ENCODE results near the gene DPP9. TPM values are rescaled to one million over a fixed set of nuclear protein-coding genes. Genes with fewer than 3 reads are reported as not detected.

The DPP9 gene
- polyA plus RNA-seq, 1 of the 3 experiments (the other 2 are of a cell fraction) = 17.1 TPM

DNA sequence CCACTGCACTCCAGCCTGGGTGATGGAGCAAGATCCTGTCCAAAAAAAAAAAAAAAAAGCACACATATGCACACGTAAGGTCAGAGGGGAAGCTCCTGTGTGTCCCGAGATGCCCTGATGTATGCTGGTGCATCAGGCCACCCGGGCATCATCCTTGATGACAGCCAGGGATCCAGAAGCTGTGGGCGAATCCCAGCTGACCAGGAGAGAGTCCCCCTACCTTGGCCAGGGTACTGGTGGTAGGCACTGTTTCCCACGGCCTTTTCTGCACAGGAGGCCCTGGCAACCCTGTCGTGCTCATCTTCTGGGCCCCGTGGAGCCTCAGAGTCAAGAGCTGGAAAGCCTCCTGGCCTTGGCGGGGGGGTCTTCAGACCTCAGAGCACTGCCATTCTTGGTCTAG lies 67.5 kb downstream of the DPP9 start:
- WGBS (ENCODE audit: low lambda C conversion rate) = 96% methylated on average over 4 of the region's 8 CpGs
- ChIA-PET POLR2A (interaction anchor here (0.7 kb wide), 1 partner anchor 590 kb away, joined by 4 read pairs; no protein-coding TSS in a partner anchor), CTCF (interaction anchor here (1.0 to 4.1 kb wide), 3 partner anchors 20 to 90 kb away, joined by 3 to 19 read pairs (median 3); no protein-coding TSS in a partner anchor)
- H3K4me3 ChIP-seq (ENCODE audit: low read depth in 2 of 2, low read length in 1 of 2) = no peak overlapping the region
- peaks cover 15 to 33% of the 10 kb centered on the region in 2 experiments for H3K36me3 ChIP-seq (replicated peaks in 1 of 2; ENCODE audit: control insufficient read depth in 1 of 2, insufficient read depth in 2 of 2, low read length in 1 of 2)
- peaks cover 17% of the 10 kb centered on the region for H3F3A ChIP-seq (replicated peaks; ENCODE audit: insufficient read depth)
- TF ChIP-seq FOSL2 (IDR thresholded peaks at IDR 0.05; ENCODE audit: borderline replicate concordance, low read depth) = no peak
- no peak for TF ChIP-seq EZH2phosphoT487 (IDR thresholded peaks at IDR 0.05; ENCODE audit: borderline replicate concordance, low read depth)
- TF ChIP-seq RFX5 (IDR thresholded peaks at IDR 0.05; ENCODE audit: low read length) = no peak
- no peak for TF ChIP-seq NFIC (IDR thresholded peaks at IDR 0.05; ENCODE audit: borderline replicate concordance)
- no peak for TF ChIP-seq CHD2 (IDR thresholded peaks at IDR 0.05; ENCODE audit: low read length, partially characterized antibody)
- TF ChIP-seq MEF2A (IDR thresholded peaks at IDR 0.05; ENCODE audit: borderline replicate concordance, low read depth) = no peak
- TF ChIP-seq RCOR1 (IDR thresholded peaks at IDR 0.05; ENCODE audit: low read length) = no peak
- H3K27ac ChIP-seq (ENCODE audit: low read depth in 2 of 2, low read length in 1 of 2) = no peak overlapping the region
- no peaks in the 10 kb centered on the region for H3K9me3 ChIP-seq
- no peaks in the 10 kb centered on the region for H3K9me2 ChIP-seq
- H3K79me2 ChIP-seq (ENCODE audit: insufficient read depth) = no peaks in the 10 kb centered on the region
- no peak overlapping the region for H3K9ac ChIP-seq
- H4K20me1 ChIP-seq (ENCODE audit: insufficient read depth) = no peaks in the 10 kb centered on the region
- H3K4me2 ChIP-seq = no peak overlapping the region
- H3K27me3 ChIP-seq (ENCODE audit: insufficient read depth) = no peaks in the 10 kb centered on the region
- H3K4me1 ChIP-seq (ENCODE audit: control insufficient read depth in 1 of 2, insufficient read depth in 2 of 2, low read depth in 1 of 2, low read length in 1 of 2) = no peaks in the 10 kb centered on the region
- H2AFZ ChIP-seq (ENCODE audit: low read depth) = no peak overlapping the region
- no peak for DNase-seq

DNA sequence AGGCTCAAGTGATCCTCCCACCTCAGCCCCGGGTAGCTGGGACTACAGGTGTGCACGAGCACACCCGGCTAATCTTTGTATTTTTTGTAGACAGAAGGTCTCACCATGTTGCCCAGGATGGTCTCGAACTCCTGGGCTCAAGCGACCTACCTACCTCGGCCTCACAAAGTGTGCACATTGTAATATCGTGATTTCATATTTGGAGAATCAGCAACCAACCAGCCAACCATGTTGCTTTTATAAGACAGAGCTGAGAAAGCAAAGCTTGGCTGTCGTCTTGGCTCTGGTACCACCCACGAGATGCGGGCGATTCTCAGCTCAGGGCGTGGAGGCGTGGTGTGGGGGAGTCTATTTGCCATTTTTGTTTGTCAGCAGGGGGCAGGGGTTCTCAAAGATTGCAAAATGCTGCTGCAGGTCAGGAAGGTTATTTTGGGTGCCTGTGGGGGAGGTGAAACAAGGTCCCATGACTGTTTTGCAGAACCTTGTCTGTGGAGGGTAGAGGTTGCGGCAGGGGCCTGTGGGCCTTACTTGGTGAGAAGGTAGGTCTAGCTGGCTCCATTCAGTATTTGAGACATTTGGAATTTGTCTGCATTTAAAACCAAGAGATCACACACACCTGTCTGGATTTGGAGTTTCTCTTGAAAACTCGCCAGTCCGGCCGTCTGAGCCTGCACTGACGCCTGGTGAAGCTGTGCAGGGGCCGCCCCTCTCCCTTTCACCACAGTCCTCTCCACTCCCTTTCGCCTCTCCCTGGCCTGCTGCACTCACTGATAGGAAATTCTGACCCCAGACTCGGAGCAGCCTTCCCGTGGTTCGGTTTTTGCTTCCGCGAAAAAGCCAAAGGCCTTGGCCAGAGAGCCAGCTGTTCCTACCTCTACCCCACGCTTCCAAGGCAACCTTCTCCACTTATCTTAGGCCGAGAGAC lies 68.9 kb downstream of the DPP9 start:
- Histone ChIP-seq H3K9me3 (no peaks in the 10 kb centered on the region), H3K9ac (no peak overlapping the region), H2AFZ (ENCODE audit: low read depth) (no peak overlapping the region), H3K27ac (ENCODE audit: low read depth in 2 of 2, low read length in 1 of 2) (no peak overlapping the region), H3K4me2 (no peak overlapping the region), H3F3A (replicated peaks; ENCODE audit: insufficient read depth) (peaks cover 17% of the 10 kb centered on the region), H3K4me1 (ENCODE audit: control insufficient read depth in 1 of 2, insufficient read depth in 2 of 2, low read depth in 1 of 2, low read length in 1 of 2) (no peaks in the 10 kb centered on the region), H3K79me2 (ENCODE audit: insufficient read depth) (no peaks in the 10 kb centered on the region), H3K36me3 (replicated peaks in 1 of 2; ENCODE audit: control insufficient read depth in 1 of 2, insufficient read depth in 2 of 2, low read length in 1 of 2) (peaks cover 9 to 28% of the 10 kb centered on the region in 2 experiments), H3K4me3 (ENCODE audit: low read depth in 2 of 2, low read length in 1 of 2) (no peak overlapping the region), H3K27me3 (ENCODE audit: insufficient read depth) (no peaks in the 10 kb centered on the region), H4K20me1 (ENCODE audit: insufficient read depth) (no peaks in the 10 kb centered on the region), H3K9me2 (no peaks in the 10 kb centered on the region)
- TF ChIP-seq NFIC (IDR thresholded peaks at IDR 0.05; ENCODE audit: borderline replicate concordance) = no peak
- TF ChIP-seq ELF1 (IDR thresholded peaks at IDR 0.05) = no peak
- POLR2A ChIA-PET = interaction anchor here (0.6 kb wide), 1 partner anchor 779 kb away, joined by 3 read pairs; no protein-coding TSS in a partner anchor
- DNase-seq = no peak
- 90% methylated on average over 22 of the region's 27 CpGs for WGBS (ENCODE audit: low lambda C conversion rate)
- CTCF ChIA-PET = interaction anchor here (1.1 to 4.1 kb wide), 3 partner anchors 18 to 88 kb away, joined by 3 to 19 read pairs (median 4); no protein-coding TSS in a partner anchor

DNA sequence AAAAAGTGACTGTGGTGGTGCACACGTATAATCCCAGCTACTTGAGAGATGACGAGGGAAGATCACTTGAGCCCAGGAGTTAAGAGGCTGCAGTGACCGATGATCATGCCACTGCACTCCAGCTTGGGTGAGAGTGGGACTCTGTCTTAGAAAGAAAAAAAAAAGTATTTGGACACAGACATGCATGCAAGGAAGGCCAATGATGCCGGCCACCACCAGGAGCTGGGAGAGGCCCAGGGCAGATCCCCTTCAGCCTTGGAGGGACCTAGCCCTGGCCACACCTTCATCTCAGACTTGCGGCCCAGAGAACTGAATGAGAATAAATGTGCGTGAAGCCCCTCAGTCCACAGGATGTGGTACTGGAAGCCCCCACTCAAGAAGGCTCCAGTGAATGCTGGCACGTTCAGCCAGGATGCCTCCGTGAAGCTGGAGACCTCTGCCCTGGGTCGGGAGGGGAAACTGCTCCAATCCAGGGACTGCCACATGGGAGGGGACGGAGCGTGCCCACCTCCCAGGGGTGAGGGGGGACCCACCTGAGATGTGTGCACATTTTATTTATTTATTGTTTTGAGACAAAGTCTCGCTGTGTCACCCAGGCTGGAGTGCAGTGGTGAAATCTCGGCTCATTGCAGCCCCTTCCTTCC lies 69.7 kb downstream of the DPP9 start:
- Histone ChIP-seq H3K4me1 (ENCODE audit: control insufficient read depth in 1 of 2, insufficient read depth in 2 of 2, low read depth in 1 of 2, low read length in 1 of 2) (no peaks in the 10 kb centered on the region), H3K79me2 (ENCODE audit: insufficient read depth) (peaks cover 6% of the 10 kb centered on the region; the same call in 1 of the 2 replicates), H2AFZ (ENCODE audit: low read depth) (no peak overlapping the region), H3K4me3 (ENCODE audit: low read depth in 2 of 2, low read length in 1 of 2) (no peak overlapping the region), H3K9me3 (no peaks in the 10 kb centered on the region), H3K36me3 (replicated peaks in 1 of 2; ENCODE audit: control insufficient read depth in 1 of 2, insufficient read depth in 2 of 2, low read length in 1 of 2) (peaks cover 6 to 25% of the 10 kb centered on the region in 2 experiments), H4K20me1 (ENCODE audit: insufficient read depth) (0 out of 2 replicates have a peak, but pooled peaks cover 3% of the 10 kb centered on the region), H3F3A (replicated peaks; ENCODE audit: insufficient read depth) (peaks cover 17% of the 10 kb centered on the region), H3K27me3 (ENCODE audit: insufficient read depth) (no peaks in the 10 kb centered on the region), H3K4me2 (no peak overlapping the region), H3K9me2 (no peaks in the 10 kb centered on the region), H3K27ac (ENCODE audit: low read depth in 2 of 2, low read length in 1 of 2) (no peak overlapping the region), H3K9ac (no peak overlapping the region)
- ChIA-PET POLR2A (interaction anchor here (0.6 kb wide), 2 partner anchors 117 to 779 kb away, joined by 3 to 4 read pairs; no protein-coding TSS in a partner anchor), CTCF (interaction anchor here (1.3 to 4.1 kb wide), 2 partner anchors 17 to 78 kb away, joined by 4 to 19 read pairs; no protein-coding TSS in a partner anchor)
- no peak for TF ChIP-seq EZH2phosphoT487 (IDR thresholded peaks at IDR 0.05; ENCODE audit: borderline replicate concordance, low read depth)
- TF ChIP-seq, protein P1, sequence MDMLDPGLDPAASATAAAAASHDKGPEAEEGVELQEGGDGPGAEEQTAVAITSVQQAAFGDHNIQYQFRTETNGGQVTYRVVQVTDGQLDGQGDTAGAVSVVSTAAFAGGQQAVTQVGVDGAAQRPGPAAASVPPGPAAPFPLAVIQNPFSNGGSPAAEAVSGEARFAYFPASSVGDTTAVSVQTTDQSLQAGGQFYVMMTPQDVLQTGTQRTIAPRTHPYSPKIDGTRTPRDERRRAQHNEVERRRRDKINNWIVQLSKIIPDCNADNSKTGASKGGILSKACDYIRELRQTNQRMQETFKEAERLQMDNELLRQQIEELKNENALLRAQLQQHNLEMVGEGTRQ (IDR thresholded peaks at IDR 0.05; ENCODE audit: borderline replicate concordance, low read depth, low read length) = no peak
- TF ChIP-seq NRF1 (IDR thresholded peaks at IDR 0.05; ENCODE audit: low read depth, low read length) = no peak
- TF ChIP-seq, protein P2, sequence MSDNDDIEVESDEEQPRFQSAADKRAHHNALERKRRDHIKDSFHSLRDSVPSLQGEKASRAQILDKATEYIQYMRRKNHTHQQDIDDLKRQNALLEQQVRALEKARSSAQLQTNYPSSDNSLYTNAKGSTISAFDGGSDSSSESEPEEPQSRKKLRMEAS (IDR thresholded peaks at IDR 0.05; ENCODE audit: low read depth) = no peak
- no peak for TF ChIP-seq YY1 (IDR thresholded peaks at IDR 0.05; ENCODE audit: low read depth)
- TF ChIP-seq GATA2 (CRISPR knock-in tag; IDR thresholded peaks at IDR 0.05) = no peak
- no peak for TF ChIP-seq TAF1 (IDR thresholded peaks at IDR 0.05; ENCODE audit: borderline replicate concordance, low read depth, low read length)
- no peak for TF ChIP-seq CHD2 (IDR thresholded peaks at IDR 0.05; ENCODE audit: low read length, partially characterized antibody)
- WGBS (ENCODE audit: low lambda C conversion rate) = 94% methylated on average over 13 of the region's 13 CpGs
- no peak for DNase-seq
